Measurements from ENCODE around the gene COMMD2. TPM values are rescaled to one million over a fixed set of nuclear protein-coding genes. Genes with fewer than 3 reads are reported as not detected.

COMMD2 gene
- total RNA-seq, 2 experiments from 2014 or later = 31.0 to 31.8 TPM

- POLR2A ChIA-PET = interaction anchor here (0.6 kb wide), 1 partner anchor 723 kb away, joined by 3 read pairs; no protein-coding TSS in a partner anchor
- Mint-ChIP-seq H3K4me1 (ENCODE audit: low read depth) (peaks cover 4% of the 10 kb centered on the region), H3K9me3 (peaks cover 9% of the 10 kb centered on the region), H3K36me3 (ENCODE audit: low read depth) (no peaks in the 10 kb centered on the region), H3K4me3 (no peak overlapping the region), H3K27me3 (no peaks in the 10 kb centered on the region), H3K27ac (no peak overlapping the region)
- no peak for DNase-seq
- intact Hi-C loops (cut with micrococcal nuclease) = no loop called here
- TF ChIP-seq, protein P1, sequence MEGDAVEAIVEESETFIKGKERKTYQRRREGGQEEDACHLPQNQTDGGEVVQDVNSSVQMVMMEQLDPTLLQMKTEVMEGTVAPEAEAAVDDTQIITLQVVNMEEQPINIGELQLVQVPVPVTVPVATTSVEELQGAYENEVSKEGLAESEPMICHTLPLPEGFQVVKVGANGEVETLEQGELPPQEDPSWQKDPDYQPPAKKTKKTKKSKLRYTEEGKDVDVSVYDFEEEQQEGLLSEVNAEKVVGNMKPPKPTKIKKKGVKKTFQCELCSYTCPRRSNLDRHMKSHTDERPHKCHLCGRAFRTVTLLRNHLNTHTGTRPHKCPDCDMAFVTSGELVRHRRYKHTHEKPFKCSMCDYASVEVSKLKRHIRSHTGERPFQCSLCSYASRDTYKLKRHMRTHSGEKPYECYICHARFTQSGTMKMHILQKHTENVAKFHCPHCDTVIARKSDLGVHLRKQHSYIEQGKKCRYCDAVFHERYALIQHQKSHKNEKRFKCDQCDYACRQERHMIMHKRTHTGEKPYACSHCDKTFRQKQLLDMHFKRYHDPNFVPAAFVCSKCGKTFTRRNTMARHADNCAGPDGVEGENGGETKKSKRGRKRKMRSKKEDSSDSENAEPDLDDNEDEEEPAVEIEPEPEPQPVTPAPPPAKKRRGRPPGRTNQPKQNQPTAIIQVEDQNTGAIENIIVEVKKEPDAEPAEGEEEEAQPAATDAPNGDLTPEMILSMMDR (IDR thresholded peaks at IDR 0.05) = no peak
- CTCF ChIA-PET = interaction anchor here (0.8 kb wide), 1 partner anchor 105 kb away, joined by 3 read pairs; no protein-coding TSS in a partner anchor
- peak; percentile 55 for ATAC-seq
Observed at GRCh38 chr3:149702691-149703441, 49.4 kb downstream of the COMMD2 start.

DNA sequence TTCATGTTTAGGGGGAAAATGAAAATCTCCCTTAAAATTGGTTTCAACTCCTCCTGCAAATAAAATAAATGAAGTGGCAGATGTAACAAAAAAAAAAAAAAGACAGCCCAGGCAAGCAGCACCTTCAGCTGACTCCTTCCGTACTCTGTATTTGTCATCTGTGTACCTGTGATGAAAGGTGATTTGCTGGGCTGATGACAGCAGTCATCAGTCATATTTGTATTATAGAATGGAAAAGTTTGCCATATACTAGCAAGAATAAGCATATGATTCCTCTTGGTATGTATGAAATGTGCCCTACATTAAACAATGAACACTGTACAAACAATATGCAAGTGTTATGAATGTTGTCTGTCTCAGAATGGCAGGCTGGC, 50.3 kb downstream of the COMMD2 start:
- ChIA-PET CTCF (no interaction called here), POLR2A (no interaction called here)
- Mint-ChIP-seq H3K9me3 (peaks cover 13% of the 10 kb centered on the region), H3K36me3 (ENCODE audit: low read depth) (no peaks in the 10 kb centered on the region), H3K27ac (peak overlapping the region; percentile 83), H3K4me3 (peak overlapping the region; percentile 54), H3K4me1 (ENCODE audit: low read depth) (peaks cover 4% of the 10 kb centered on the region), H3K27me3 (no peaks in the 10 kb centered on the region)
- intact Hi-C loops (cut with micrococcal nuclease) = no loop called here
- DNase-seq (no peak), ATAC-seq (peak; percentile 80)
- TF ChIP-seq, protein P1 (IDR thresholded peaks at IDR 0.05) = no peak

DNA sequence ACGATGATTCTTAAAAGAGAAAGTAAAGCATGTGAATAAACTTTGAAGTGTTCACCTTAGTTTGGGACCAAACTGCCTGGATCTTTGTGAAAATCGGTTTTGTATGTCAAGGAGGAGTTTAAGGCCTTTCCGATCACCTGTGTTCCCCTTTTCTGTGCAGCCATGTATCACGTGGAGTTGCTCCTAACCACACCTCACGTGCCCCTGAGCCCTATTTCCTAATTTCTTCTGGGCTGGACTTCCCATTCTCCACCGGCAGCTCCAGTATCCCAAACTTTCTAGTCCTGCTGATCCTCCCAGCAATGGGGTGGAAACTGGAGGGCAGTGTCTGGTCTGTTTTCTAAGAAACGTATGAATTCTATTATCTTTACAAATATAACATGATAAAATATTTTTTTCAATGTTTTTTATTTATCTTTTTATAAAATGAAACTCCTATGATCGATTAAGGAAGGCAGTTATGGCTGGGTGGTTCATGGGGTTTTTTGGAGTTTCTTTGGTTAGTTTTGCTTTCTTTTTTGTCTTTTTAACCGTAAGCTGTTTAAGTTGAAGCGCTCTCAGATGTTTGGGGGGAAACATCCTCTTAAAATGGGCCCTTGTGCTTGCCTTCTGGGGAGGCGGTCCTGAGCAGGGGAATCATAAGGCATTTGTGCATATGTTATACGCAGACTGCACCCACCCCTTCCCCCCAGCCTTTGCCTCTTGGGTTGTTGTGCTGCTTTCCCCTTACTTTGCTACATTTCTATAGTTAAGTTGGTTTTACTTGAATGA, 50.9 kb downstream of the COMMD2 start:
- peak overlapping the region; percentile 54 for H3K4me3 Mint-ChIP-seq
- CTCF ChIA-PET = no interaction called here
- intact Hi-C loops (cut with micrococcal nuclease) = no loop called here

More for the DNA sequence above, 50.9 kb downstream of the COMMD2 start:
- Mint-ChIP-seq H3K27me3 (no peaks in the 10 kb centered on the region), H3K36me3 (ENCODE audit: low read depth) (no peaks in the 10 kb centered on the region), H3K4me1 (ENCODE audit: low read depth) (peaks cover 4% of the 10 kb centered on the region), H3K27ac (peak overlapping the region; percentile 83), H3K9me3 (peaks cover 16% of the 10 kb centered on the region)
- TF ChIP-seq, protein P1 (IDR thresholded peaks at IDR 0.05) = no peak
- ATAC-seq (peak; percentile 79), DNase-seq (peak; percentile 42)
- POLR2A ChIA-PET = interaction anchor here (0.7 kb wide), 1 partner anchor 8 kb away, joined by 3 read pairs; no protein-coding TSS in a partner anchor

Other genes with a start within 250 kb of the COMMD2 start
- gene WWTR1, start 94.5 kb downstream of the COMMD2 start, total RNA-seq = under 1 TPM; 0.40 to 0.63 TPM
- gene ANKUB1, start 40.1 kb upstream of the COMMD2 start, total RNA-seq = not detected
- gene RNF13, start 60.7 kb upstream of the COMMD2 start, total RNA-seq = 10 to 100 TPM; 25.7 to 26.3 TPM
- 1 to 10 TPM; 4.2 to 4.7 TPM for gene PFN2, start 218.4 kb upstream of the COMMD2 start, total RNA-seq